ENCODE data around the gene CFAP97D1.

The CFAP97D1 gene

DNA sequence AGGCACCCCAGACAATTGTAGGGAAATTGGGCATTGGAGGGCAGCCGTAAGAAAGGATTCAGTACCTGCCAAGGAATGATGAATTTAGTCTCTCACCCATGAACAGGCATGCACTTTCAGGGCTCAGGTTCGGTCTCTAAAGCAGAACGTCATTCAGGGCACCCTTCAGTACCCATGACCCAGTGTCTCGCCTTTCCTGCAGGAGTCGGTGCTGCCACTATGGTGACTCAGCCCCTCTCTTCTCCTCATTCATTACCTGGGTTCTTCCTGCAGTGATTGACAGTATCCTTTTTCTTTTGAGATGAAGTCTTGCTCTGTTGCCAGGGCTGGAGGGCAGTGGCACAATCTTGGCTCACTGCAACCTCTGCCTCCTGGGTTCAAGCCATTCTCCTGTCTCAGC is 30.1 kb upstream of the CFAP97D1 start:
- peaks cover 23 to 49% (median 26%) of the 10 kb centered on the region in 11 experiments for H3K27me3 ChIP-seq
- peaks cover 0 to 11% (median 3%) of the 10 kb centered on the region in 11 experiments; a peak in 4 of 22 replicates for H4K20me1 ChIP-seq
- peaks cover 51 to 77% (median 62%) of the 10 kb centered on the region in 10 experiments for H3K4me1 ChIP-seq
- no peak for TF ChIP-seq Cebpa-rat (IDR thresholded peaks at IDR 0.05)
- H3K9me3 ChIP-seq (replicated peaks in 1 of 11) = no peaks in the 10 kb centered on the region
- H3K4me2 ChIP-seq = peak overlapping the region; percentile 39 to 79 (median 64)
- no peak overlapping the region for H3K9ac ChIP-seq
- H3K36me3 ChIP-seq = no peaks in the 10 kb centered on the region
- no peak overlapping the region for H3K4me3 ChIP-seq
- no peak overlapping the region for H3K27ac ChIP-seq

DNA sequence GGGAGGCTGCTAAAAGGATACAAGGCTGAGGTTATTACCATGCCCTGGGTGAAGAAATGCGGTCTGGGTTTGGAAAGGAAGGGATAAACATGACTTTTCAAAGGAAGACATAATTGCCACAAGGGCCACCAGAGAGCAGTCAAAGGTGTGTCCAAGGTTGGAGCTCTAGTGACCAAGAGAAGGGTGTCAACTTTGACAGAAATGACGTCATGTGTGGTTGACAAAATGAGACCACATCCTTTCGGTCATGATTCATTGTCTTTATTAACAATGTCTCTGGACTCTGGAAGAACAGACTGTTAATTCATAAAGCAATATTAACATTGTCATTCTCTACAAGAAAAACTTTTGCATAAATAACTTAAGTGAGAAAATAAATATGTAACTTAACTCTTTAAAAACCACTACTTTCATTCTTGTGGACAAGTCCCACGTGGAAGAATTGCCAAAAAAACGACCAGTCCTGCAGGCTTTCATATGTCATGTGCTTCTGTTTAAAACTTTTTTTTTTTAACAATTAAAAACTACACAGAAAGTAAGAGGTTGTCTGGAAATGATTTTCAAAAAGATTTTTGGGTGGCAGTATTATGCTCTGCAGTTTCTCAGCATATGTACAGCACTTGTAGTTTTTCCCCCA is 26.6 kb upstream of the CFAP97D1 start:
- Histone ChIP-seq H3K4me1 (peaks cover 42 to 57% (median 49%) of the 10 kb centered on the region in 10 experiments), H3K4me3 (no peak overlapping the region), H3K27ac (no peak overlapping the region), H4K20me1 (peaks cover 0 to 45% (median 8%) of the 10 kb centered on the region in 11 experiments; a peak in 9 of 22 replicates), H3K27me3 (peaks cover 48 to 74% (median 61%) of the 10 kb centered on the region in 11 experiments), H3K4me2 (peak overlapping the region; percentile 20 to 95 (median 84); a peak in 21 of 22 replicates), H3K9me3 (replicated peaks in 1 of 11) (no peaks in the 10 kb centered on the region), H3K36me3 (no peaks in the 10 kb centered on the region), H3K9ac (no peak overlapping the region)
- no peak for TF ChIP-seq Cebpa-rat (IDR thresholded peaks at IDR 0.05)

DNA sequence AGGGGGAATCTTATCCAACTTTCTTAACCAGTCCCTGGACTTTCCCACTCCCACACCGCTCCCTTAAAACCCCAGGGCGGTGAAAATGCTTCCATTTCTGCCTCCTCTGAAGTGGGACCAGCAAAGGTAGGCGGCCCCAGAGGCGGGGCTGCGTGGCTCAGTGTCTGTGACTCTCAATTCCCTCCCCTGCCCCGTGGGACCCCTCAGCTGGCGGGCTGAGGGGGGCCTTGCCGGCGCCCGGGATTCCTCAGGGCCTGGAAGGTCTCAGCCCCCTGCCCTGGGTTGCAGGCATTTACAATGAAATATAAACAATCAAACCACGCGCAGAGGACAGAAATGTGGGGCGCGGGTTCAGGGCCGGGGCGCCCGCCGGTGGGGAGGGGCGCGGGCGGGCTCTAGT is 25.3 kb upstream of the CFAP97D1 start:
- peak overlapping the region; percentile 18 to 62 (median 45); a peak in 19 of 20 replicates for H3K4me3 ChIP-seq
- H3K4me1 ChIP-seq = peaks cover 40 to 52% (median 44%) of the 10 kb centered on the region in 10 experiments
- H3K4me2 ChIP-seq = peak overlapping the region; percentile 78 to 95 (median 85)
- peaks cover 0 to 56% (median 9%) of the 10 kb centered on the region in 11 experiments; a peak in 9 of 22 replicates for H4K20me1 ChIP-seq
- H3K27me3 ChIP-seq = peaks cover 48 to 85% (median 69%) of the 10 kb centered on the region in 11 experiments
- H3K36me3 ChIP-seq = no peaks in the 10 kb centered on the region
- H3K9ac ChIP-seq = peak overlapping the region in 6 of 11 experiments; percentile 7 to 49 (median 24); a peak in 6 of 22 replicates
- H3K9me3 ChIP-seq (replicated peaks in 1 of 11) = no peaks in the 10 kb centered on the region
- no peak for TF ChIP-seq Cebpa-rat (IDR thresholded peaks at IDR 0.05)
- H3K27ac ChIP-seq = no peak overlapping the region

DNA sequence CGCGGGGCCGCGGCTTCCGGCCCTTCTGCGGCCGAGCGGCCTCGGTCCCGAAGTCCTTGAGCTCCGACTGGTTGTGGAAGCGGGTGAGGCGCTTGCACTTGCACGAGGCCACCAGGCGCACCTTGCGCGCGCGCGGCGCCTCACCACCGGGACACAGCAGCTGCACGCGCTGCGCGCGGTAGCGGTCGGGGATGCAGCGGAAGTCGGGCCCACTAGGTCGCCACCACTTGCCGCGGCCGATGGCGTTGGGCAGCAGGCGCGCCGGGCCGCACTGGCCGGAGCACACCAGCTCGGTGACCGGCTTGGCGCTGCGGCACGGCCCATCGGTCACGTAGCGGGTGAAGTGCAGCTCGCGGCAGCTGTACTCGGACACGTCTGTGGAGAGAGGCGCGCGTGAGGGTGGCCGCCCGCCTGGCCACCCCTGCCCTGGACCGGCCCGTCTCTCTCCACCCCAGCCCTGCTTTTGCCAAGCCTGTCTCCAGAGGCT is 24.8 kb upstream of the CFAP97D1 start:
- no peaks in the 10 kb centered on the region for H3K36me3 ChIP-seq
- peaks cover 0 to 59% (median 9%) of the 10 kb centered on the region in 11 experiments; a peak in 9 of 22 replicates for H4K20me1 ChIP-seq
- no peak overlapping the region for H3K27ac ChIP-seq
- H3K9ac ChIP-seq = peak overlapping the region in 6 of 11 experiments; percentile 7 to 49 (median 24); a peak in 6 of 22 replicates
- H3K4me2 ChIP-seq = peak overlapping the region; percentile 78 to 95 (median 85)
- H3K4me1 ChIP-seq = peaks cover 36 to 47% (median 39%) of the 10 kb centered on the region in 10 experiments
- peaks cover 48 to 86% (median 69%) of the 10 kb centered on the region in 11 experiments for H3K27me3 ChIP-seq
- peak overlapping the region; percentile 18 to 62 (median 45); a peak in 19 of 20 replicates for H3K4me3 ChIP-seq
- no peak for TF ChIP-seq Cebpa-rat (IDR thresholded peaks at IDR 0.05)
- no peaks in the 10 kb centered on the region for H3K9me3 ChIP-seq (replicated peaks in 1 of 11)

DNA sequence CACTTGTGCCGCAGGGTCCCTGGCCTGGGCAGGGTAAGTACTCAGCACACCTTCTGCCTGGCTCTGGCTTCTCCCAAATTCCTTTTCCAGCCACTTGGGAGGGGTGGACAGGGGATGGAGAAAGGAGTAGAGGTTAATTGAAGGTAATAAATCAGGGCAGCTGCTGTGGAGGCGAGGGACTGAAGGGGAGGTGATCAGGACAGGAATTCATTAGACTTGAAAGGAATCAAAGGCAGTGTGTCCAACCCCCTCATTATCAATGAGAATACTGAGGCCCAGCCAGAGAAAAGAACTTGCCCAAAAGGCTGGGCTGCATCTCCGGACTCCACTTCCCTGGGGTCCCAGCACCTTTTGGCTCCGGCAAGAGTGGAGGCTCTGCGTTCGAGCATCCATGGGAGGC is 24.0 kb upstream of the CFAP97D1 start:
- H3K9ac ChIP-seq = no peak overlapping the region
- no peaks in the 10 kb centered on the region for H3K36me3 ChIP-seq
- 0 out of 20 replicates have a peak overlapping the region, but pooled peaks of 1 of the 10 experiments have one; percentile 62 for H3K4me3 ChIP-seq
- peak overlapping the region in 2 of 11 experiments; percentile 80 to 90; a peak in 4 of 22 replicates for H3K4me2 ChIP-seq
- H3K27ac ChIP-seq = no peak overlapping the region
- peaks cover 48 to 81% (median 69%) of the 10 kb centered on the region in 11 experiments for H3K27me3 ChIP-seq
- no peak for TF ChIP-seq Cebpa-rat (IDR thresholded peaks at IDR 0.05)
- peaks cover 0 to 59% (median 9%) of the 10 kb centered on the region in 11 experiments; a peak in 9 of 22 replicates for H4K20me1 ChIP-seq
- peaks cover 36 to 43% (median 38%) of the 10 kb centered on the region in 10 experiments for H3K4me1 ChIP-seq
- H3K9me3 ChIP-seq (replicated peaks in 1 of 11) = no peaks in the 10 kb centered on the region

DNA sequence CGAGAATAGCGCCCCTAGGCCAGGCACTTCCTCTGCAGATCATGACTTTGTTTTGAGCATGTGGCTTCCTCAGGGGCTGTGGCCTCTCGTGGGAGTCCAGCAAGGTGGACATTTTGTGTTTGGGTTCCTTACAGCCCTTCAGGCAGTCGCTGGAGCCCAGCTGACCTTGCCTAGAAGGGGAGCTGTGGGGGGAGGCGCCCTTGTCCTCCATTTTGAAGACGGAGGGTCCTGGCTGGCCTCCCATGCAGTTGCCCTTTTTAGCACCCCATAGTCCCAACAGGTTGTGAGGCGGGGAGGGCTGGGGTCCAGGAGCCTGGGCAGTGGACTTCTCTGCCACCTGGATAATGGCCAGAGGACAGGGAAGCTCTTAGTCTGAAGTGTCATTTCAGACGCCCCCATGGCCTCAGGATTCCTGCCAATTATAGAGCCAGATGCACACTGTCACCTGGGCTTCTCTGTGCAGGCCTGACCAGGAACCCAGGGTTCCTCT is 23.0 kb upstream of the CFAP97D1 start:
- Histone ChIP-seq H3K9ac (no peak overlapping the region), H3K9me3 (replicated peaks in 1 of 11) (no peaks in the 10 kb centered on the region), H4K20me1 (peaks cover 0 to 59% (median 9%) of the 10 kb centered on the region in 11 experiments; a peak in 9 of 22 replicates), H3K27me3 (peaks cover 48 to 77% (median 69%) of the 10 kb centered on the region in 11 experiments), H3K4me2 (no peak overlapping the region), H3K27ac (no peak overlapping the region), H3K4me1 (peaks cover 36 to 43% (median 38%) of the 10 kb centered on the region in 10 experiments), H3K36me3 (no peaks in the 10 kb centered on the region), H3K4me3 (no peak overlapping the region)
- TF ChIP-seq Cebpa-rat (IDR thresholded peaks at IDR 0.05) = no peak

DNA sequence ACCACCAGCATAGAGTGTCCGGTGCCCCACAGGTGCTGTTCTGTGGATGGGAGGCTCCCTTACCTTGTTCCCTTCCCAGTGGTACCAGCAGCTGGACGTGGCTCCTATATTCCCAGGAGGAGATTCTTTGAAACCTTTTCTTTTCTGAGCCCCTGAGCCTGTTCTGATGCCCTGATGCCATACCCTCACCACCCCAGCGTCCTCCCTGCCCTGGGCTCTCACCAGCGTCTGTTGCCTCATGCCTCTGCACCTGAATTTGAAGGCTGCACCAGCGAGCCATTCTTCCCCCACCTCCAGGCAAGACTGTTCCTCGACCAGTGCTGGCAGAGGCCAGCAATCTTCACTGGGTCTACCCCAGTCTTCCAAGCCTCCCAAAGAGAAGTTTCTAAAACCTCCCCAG is 22.1 kb upstream of the CFAP97D1 start:
- peaks cover 0 to 59% (median 9%) of the 10 kb centered on the region in 11 experiments; a peak in 9 of 22 replicates for H4K20me1 ChIP-seq
- no peak overlapping the region for H3K27ac ChIP-seq
- H3K27me3 ChIP-seq = peaks cover 46 to 70% (median 64%) of the 10 kb centered on the region in 11 experiments
- H3K4me1 ChIP-seq = peaks cover 35 to 42% (median 38%) of the 10 kb centered on the region in 10 experiments
- no peak overlapping the region for H3K9ac ChIP-seq
- no peak overlapping the region for H3K4me3 ChIP-seq
- peak overlapping the region in 2 of 11 experiments; percentile 43 to 51; a peak in 2 of 22 replicates for H3K4me2 ChIP-seq
- no peaks in the 10 kb centered on the region for H3K36me3 ChIP-seq
- no peak for TF ChIP-seq Cebpa-rat (IDR thresholded peaks at IDR 0.05)
- no peaks in the 10 kb centered on the region for H3K9me3 ChIP-seq (replicated peaks in 1 of 11)

DNA sequence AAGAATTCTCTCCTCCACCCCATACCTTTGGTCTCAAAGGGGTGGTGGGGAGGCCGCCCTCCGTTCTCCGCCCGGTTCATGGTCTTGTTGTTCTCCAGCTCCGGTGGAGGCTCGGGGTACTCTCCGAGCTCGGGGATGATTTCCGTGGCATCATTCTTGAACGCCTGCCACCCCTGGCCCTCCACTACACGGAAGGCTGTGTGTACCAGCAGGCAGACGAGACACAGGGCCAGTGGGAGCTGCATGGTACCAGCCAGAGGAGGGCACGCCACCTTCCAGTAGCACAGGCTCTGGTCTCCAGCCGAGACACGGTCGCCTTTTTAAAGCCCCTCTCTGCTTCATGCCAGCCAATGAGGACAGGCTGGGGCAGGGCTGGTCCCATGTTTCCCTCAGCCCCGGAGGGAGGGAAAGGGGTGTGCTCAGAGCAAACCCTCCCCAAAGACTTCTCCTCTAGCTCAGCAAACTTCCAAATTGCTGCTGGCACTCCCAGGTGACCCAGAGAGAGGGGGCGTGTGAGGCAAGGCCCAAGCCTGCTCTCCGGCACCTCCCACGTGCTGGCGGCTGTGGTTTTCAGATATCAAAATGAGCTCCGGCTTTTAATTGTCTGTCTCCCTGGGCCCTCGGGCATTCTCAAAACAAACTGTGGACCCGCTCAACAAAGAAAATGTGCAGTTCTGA is 21.6 kb upstream of the CFAP97D1 start, which contains the start of gene SOST:
Gene SOST, minus strand, starts transcription at position 295 of the 678 bp plus-strand sequence. Its CDS starts 50 bp downstream, at position 245.
- no peak within 1 kb of the TSS for H3K4me3 ChIP-seq
- H3K4me1 ChIP-seq = peaks cover 29 to 37% (median 34%) of the 10 kb centered on the region in 10 experiments
- no peaks in the 10 kb centered on the region for H3K36me3 ChIP-seq
- peaks cover 0 to 59% (median 9%) of the 10 kb centered on the region in 11 experiments; a peak in 9 of 22 replicates for H4K20me1 ChIP-seq
- peaks cover 41 to 65% (median 58%) of the 10 kb centered on the region in 11 experiments for H3K27me3 ChIP-seq
- H3K4me2 ChIP-seq = peak within 1 kb of the TSS in 10 of 11 experiments; percentile 9 to 51 (median 43); a peak in 17 of 22 replicates
- no peak within 1 kb of the TSS for H3K27ac ChIP-seq
- H3K9me3 ChIP-seq (replicated peaks in 1 of 11) = no peaks in the 10 kb centered on the region
- no peak for TF ChIP-seq Cebpa-rat (IDR thresholded peaks at IDR 0.05)
- peak within 1 kb of the TSS in 1 of 11 experiments; percentile 4; a peak in 2 of 22 replicates for H3K9ac ChIP-seq

All from BLaER1 treated with 17β-estradiol and CSF1 and Interleukin-3, amounts not matched to agents 10 nM and 100 nM (cell line).